HG03045 (cell line): ENCODE measurements around the gene ZNF429.
"Not testable (repeated sequence)": the region's sequence is repeated elsewhere in the genome, so short reads cannot be mapped to it uniquely, and the experiment has no call there.

ENCODE experiments used
- ATAC-seq: cut with Tn5 transposase; IDR thresholded peaks from one replicate; pipeline ENCODE4 v1.9.1; 2021; ENCODE audit warnings: mild to moderate bottlenecking, moderate library complexity; ENCODE audit not compliant: unreplicated experiment

The ZNF429 gene

GRCh38 chr19:21588065-21588601 is 82.7 kb downstream of the ZNF429 start:
- no peak for ATAC-seq

- ATAC-seq = no peak
Observed at GRCh38 chr19:21590867-21591266, 85.5 kb downstream of the ZNF429 start.

GRCh38 chr19:21593008-21593481 is 87.6 kb downstream of the ZNF429 start:
- ATAC-seq = no peak

GRCh38 chr19:21593502-21593901 is 88.1 kb downstream of the ZNF429 start:
- no peak for ATAC-seq

- ATAC-seq = no peak
Observed at GRCh38 chr19:21593934-21594820, 88.8 kb downstream of the ZNF429 start.

GRCh38 chr19:21595185-21595584 is 89.8 kb downstream of the ZNF429 start:
- no peak for ATAC-seq

- no peak for ATAC-seq
Observed at GRCh38 chr19:21602082-21602658, 96.8 kb downstream of the ZNF429 start.

GRCh38 chr19:21602659-21603430 is 97.4 kb downstream of the ZNF429 start:
- ATAC-seq = not testable (repeated sequence)

- ATAC-seq = no peak
Observed at GRCh38 chr19:21603431-21604231, 98.2 kb downstream of the ZNF429 start.

- no peak for ATAC-seq
Observed at GRCh38 chr19:21604351-21604926, 99.0 kb downstream of the ZNF429 start.
